IPS-15b (cell line): ENCODE data around the gene PLA2R1.

Experiments used
- H3K27me3 ChIP-seq: one replicate; pipeline ENCODE4 v1.6.1; 2013; ENCODE audit warnings: low read length; ENCODE audit not compliant: control insufficient read depth, insufficient read depth
- H3K36me3 ChIP-seq: one replicate; pipeline ENCODE4 v1.6.1; 2013; ENCODE audit warnings: low read length; ENCODE audit not compliant: control insufficient read depth, insufficient read depth
- H3K4me1 ChIP-seq: one replicate; pipeline ENCODE4 v1.6.1; 2013; ENCODE audit warnings: mild to moderate bottlenecking, low read length; ENCODE audit not compliant: control insufficient read depth, insufficient read depth
- H3K4me3 ChIP-seq: one replicate; pipeline ENCODE4 v1.5.1; 2013; ENCODE audit warnings: low read depth, low read length
- H3K9ac ChIP-seq: one replicate; pipeline ENCODE4 v1.6.1; 2013; ENCODE audit warnings: low read depth, mild to moderate bottlenecking, low read length
- H3K9me3 ChIP-seq: one replicate; pipeline ENCODE4 v1.6.1; 2013; ENCODE audit warnings: mild to moderate bottlenecking, low read length; ENCODE audit not compliant: control insufficient read depth, insufficient read depth

PLA2R1 gene

GRCh38 chr2:159996792-159997546 is 65.4 kb downstream of the PLA2R1 start:
- H3K36me3 ChIP-seq: no peaks in the 10 kb centered on the region
- H3K4me3 ChIP-seq: no peak overlapping the region
- no peaks in the 10 kb centered on the region for H3K9me3 ChIP-seq

GRCh38 chr2:159995038-159995437 is 67.4 kb downstream of the PLA2R1 start:
- no peaks in the 10 kb centered on the region for H3K27me3 ChIP-seq
- no peaks in the 10 kb centered on the region for H3K9me3 ChIP-seq
- no peaks in the 10 kb centered on the region for H3K36me3 ChIP-seq
- H3K4me3 ChIP-seq: no peak overlapping the region
- no peak overlapping the region for H3K9ac ChIP-seq
- H3K4me1 ChIP-seq: no peaks in the 10 kb centered on the region

More at GRCh38 chr2:159996792-159997546, 65.4 kb downstream of the PLA2R1 start:
- H3K4me1 ChIP-seq: no peaks in the 10 kb centered on the region
- no peaks in the 10 kb centered on the region for H3K27me3 ChIP-seq
- H3K9ac ChIP-seq: no peak overlapping the region

- Histone ChIP-seq H3K9ac (no peak overlapping the region), H3K9me3 (no peaks in the 10 kb centered on the region), H3K36me3 (no peaks in the 10 kb centered on the region), H3K4me3 (no peak overlapping the region), H3K4me1 (no peaks in the 10 kb centered on the region), H3K27me3 (no peaks in the 10 kb centered on the region)
These were observed 73.2 kb downstream of the PLA2R1 start for GRCh38 chr2:159989249-159989648.

GRCh38 chr2:159988412-159988970 is 73.9 kb downstream of the PLA2R1 start:
- no peaks in the 10 kb centered on the region for H3K4me1 ChIP-seq
- no peak overlapping the region for H3K4me3 ChIP-seq
- no peaks in the 10 kb centered on the region for H3K36me3 ChIP-seq
- no peaks in the 10 kb centered on the region for H3K9me3 ChIP-seq
- H3K9ac ChIP-seq: no peak overlapping the region
- H3K27me3 ChIP-seq: no peaks in the 10 kb centered on the region

- no peak overlapping the region for H3K9ac ChIP-seq
- no peaks in the 10 kb centered on the region for H3K27me3 ChIP-seq
- H3K4me3 ChIP-seq: no peak overlapping the region
- H3K4me1 ChIP-seq: no peaks in the 10 kb centered on the region
- no peaks in the 10 kb centered on the region for H3K9me3 ChIP-seq
- H3K36me3 ChIP-seq: no peaks in the 10 kb centered on the region
These were observed 75.2 kb downstream of the PLA2R1 start for GRCh38 chr2:159987181-159987580.

- no peaks in the 10 kb centered on the region for H3K27me3 ChIP-seq
- H3K36me3 ChIP-seq: no peaks in the 10 kb centered on the region
- no peaks in the 10 kb centered on the region for H3K4me1 ChIP-seq
- H3K9ac ChIP-seq: no peak overlapping the region
- H3K4me3 ChIP-seq: no peak overlapping the region
- H3K9me3 ChIP-seq: no peaks in the 10 kb centered on the region
These were observed 76.8 kb downstream of the PLA2R1 start for GRCh38 chr2:159985656-159986055.

GRCh38 chr2:159984034-159984433 is 78.4 kb downstream of the PLA2R1 start:
- H3K4me1 ChIP-seq: no peaks in the 10 kb centered on the region
- H3K27me3 ChIP-seq: no peaks in the 10 kb centered on the region
- no peaks in the 10 kb centered on the region for H3K9me3 ChIP-seq
- H3K36me3 ChIP-seq: no peaks in the 10 kb centered on the region
- H3K9ac ChIP-seq: no peak overlapping the region
- H3K4me3 ChIP-seq: no peak overlapping the region

- Histone ChIP-seq H3K27me3 (no peaks in the 10 kb centered on the region), H3K9ac (no peak overlapping the region), H3K4me3 (no peak overlapping the region), H3K36me3 (no peaks in the 10 kb centered on the region), H3K9me3 (no peaks in the 10 kb centered on the region), H3K4me1 (no peaks in the 10 kb centered on the region)
These were observed 79.3 kb downstream of the PLA2R1 start for GRCh38 chr2:159982842-159983785.

- H3K27me3 ChIP-seq: no peaks in the 10 kb centered on the region
- H3K4me1 ChIP-seq: no peaks in the 10 kb centered on the region
- H3K9ac ChIP-seq: no peak overlapping the region
- no peak overlapping the region for H3K4me3 ChIP-seq
- no peaks in the 10 kb centered on the region for H3K9me3 ChIP-seq
- no peaks in the 10 kb centered on the region for H3K36me3 ChIP-seq
These were observed 80.1 kb downstream of the PLA2R1 start for GRCh38 chr2:159982270-159982669.

- Histone ChIP-seq H3K9ac (no peak overlapping the region), H3K4me1 (no peaks in the 10 kb centered on the region), H3K4me3 (no peak overlapping the region), H3K27me3 (no peaks in the 10 kb centered on the region), H3K9me3 (no peaks in the 10 kb centered on the region), H3K36me3 (no peaks in the 10 kb centered on the region)
These were observed 85.8 kb downstream of the PLA2R1 start for GRCh38 chr2:159976527-159977160.

- Histone ChIP-seq H3K9me3 (no peaks in the 10 kb centered on the region), H3K36me3 (no peaks in the 10 kb centered on the region), H3K27me3 (no peaks in the 10 kb centered on the region), H3K4me3 (no peak overlapping the region), H3K4me1 (no peaks in the 10 kb centered on the region), H3K9ac (no peak overlapping the region)
These were observed 89.1 kb downstream of the PLA2R1 start for GRCh38 chr2:159973325-159973724.
